GM18951 (cell line): ENCODE measurements around the gene PDE11A.
"Not testable (repeated sequence)": the region's sequence is repeated elsewhere in the genome, so short reads cannot be mapped to it uniquely, and the experiment has no call there.

ENCODE experiments used
- POLR2A ChIP-seq: IDR thresholded peaks from 4 replicates; pipeline ENCODE4 v1.6.1; 2011; ENCODE audit warnings: mild to moderate bottlenecking; ENCODE audit not compliant: insufficient read length, insufficient read depth; ENCODE audit errors: extremely low read depth
- in situ Hi-C: fragments of 300-500 bp; cut with MboI; formaldehyde crosslinking; loops from one replicate; pipeline ENCODE4 v1.12.0; 2022; ENCODE audit warnings: low sequenced_read_pairs, mixed read lengths, inconsistent platforms; ENCODE audit not compliant: unreplicated experiment

Gene PDE11A

DNA sequence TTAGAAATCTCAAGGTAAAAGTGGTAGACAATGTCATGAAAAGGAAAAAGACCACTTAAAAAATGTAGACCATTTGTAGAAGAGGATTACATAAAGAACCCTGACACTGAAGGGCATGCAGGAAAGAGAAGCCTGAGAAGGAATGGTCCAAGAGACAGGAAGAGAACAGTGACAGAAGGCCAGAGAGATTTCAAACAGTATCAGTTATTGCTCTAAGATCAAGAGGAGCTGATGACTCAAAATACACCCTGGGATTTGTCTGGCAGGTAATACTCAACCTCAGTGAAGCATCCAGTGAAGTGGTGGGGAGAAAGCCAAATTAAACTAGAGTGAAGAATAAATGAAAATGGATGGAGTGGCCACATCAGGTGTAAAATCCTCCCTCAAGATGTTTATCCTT is 100.5 kb downstream of the PDE11A start:
- no peak for TF ChIP-seq POLR2A
- in situ Hi-C loops = no loop called here

GRCh38 chr2:177970670-177971454 is 101.7 kb downstream of the PDE11A start:
- no peak for TF ChIP-seq POLR2A
- in situ Hi-C loops = no loop called here

DNA sequence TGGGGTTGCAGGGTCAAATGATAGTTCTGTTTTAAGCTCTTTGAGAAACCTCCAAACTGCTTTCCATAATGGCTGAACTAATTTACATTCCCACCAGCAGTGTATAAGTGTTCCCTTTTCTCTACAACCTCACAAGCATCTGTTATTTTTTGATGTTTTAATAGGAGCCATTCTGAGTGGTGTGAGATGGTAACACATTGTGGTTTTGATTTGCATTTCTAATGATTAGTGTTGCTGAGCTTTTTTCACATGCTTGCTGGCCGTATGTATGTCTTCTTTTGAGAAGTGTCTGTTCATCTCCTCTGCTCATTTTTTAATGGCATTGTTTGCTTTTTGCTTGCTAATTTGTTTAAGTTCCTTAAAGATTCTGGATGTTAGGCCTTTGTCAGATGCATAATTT is 107.7 kb downstream of the PDE11A start:
- in situ Hi-C loops = no loop called here
- TF ChIP-seq POLR2A = no peak

- no peak for TF ChIP-seq POLR2A
- in situ Hi-C loops = no loop called here
These were observed 120.4 kb downstream of the PDE11A start for GRCh38 chr2:177952151-177952550.

- in situ Hi-C loops = not testable (repeated sequence)
These were observed 125.0 kb downstream of the PDE11A start for GRCh38 chr2:177947598-177947997.

GRCh38 chr2:177944530-177944929 is 128.0 kb downstream of the PDE11A start:
- in situ Hi-C loops = not testable (repeated sequence)

DNA sequence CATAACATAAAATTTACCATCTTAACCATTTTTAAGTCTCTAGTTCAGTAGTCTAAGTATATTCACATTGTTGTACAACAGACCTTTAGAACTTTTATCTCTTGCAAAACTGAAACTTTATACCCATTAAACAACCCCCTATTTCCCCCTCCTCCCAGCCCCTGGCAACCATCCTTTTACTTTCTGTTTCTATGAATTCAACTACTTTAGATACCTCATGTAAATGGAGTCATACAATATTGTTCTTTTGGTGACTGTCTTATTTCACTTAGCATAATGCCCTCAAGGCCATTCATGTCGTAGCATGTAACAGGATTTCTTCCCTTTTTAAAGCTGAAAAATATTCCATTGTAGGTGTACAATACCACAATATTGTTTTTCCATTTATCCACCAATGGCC is 129.8 kb downstream of the PDE11A start:
- in situ Hi-C loops = no loop called here
- TF ChIP-seq POLR2A = no peak

- TF ChIP-seq POLR2A = no peak
- in situ Hi-C loops = no loop called here
These were observed 133.4 kb downstream of the PDE11A start for GRCh38 chr2:177939211-177939610.

DNA sequence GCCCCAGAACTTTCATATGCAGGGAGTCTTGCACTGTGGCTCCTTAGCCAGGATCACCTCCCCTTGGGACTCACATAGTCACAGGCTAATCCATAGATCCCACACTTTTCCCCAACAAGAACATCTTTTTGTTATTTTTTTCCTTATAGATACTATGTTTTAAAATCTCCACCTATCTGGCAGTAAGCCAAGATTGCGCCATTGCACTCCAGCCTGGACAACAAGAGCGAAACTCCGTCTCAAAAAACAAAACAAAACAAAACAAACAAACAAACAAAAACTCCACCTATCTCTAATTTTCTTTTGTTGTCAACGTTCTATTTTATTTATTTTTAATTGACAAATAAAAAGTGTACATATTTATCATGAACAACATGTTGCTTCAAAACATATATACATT is 141.7 kb downstream of the PDE11A start:
- in situ Hi-C loops = no loop called here
- TF ChIP-seq POLR2A = no peak

GRCh38 chr2:177929662-177930522 is 142.7 kb downstream of the PDE11A start:
- no peak for TF ChIP-seq POLR2A
- in situ Hi-C loops = no loop called here

DNA sequence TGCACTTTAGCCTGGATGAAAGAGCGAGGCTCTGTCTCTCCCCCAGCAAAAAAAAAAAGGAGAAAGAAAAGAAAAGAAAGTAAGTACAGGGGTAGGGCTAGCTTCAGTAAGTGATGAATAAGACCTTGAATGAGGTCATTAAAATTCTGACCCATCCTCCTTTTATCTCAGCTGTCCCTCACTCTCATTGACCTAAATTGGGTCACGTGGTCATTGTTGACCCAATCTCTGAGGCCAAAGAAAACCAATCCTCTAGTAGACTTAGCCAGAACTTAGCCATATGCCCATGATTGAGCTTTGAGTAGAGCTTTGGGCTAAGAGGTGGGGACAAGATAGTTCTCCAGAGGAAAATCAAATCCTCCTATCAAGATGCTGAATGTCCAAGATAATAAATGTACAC is 149.3 kb downstream of the PDE11A start:
- TF ChIP-seq POLR2A = no peak
- in situ Hi-C loops = no loop called here

DNA sequence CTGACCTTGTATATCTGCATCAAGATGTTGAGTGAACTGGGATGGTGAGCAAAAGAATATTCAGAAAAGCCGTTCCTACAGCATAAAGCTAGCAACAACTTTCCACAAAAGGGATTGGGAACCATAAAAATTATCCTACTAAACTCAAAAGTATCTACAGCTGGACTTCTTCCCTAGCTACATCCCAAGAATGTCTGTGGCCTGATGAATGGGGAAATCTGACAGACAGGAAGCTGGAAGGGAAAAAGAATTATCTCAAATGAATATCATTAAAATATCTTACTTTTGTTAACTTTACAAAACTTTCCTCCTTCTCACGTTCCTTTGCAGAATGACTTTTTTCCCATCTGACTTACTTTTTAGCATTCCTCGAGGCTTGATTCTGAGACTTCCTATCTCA is 150.9 kb downstream of the PDE11A start:
- in situ Hi-C loops = no loop called here
- no peak for TF ChIP-seq POLR2A

- in situ Hi-C loops = no loop called here
- no peak for TF ChIP-seq POLR2A
These were observed 155.4 kb downstream of the PDE11A start for GRCh38 chr2:177917169-177917568.

DNA sequence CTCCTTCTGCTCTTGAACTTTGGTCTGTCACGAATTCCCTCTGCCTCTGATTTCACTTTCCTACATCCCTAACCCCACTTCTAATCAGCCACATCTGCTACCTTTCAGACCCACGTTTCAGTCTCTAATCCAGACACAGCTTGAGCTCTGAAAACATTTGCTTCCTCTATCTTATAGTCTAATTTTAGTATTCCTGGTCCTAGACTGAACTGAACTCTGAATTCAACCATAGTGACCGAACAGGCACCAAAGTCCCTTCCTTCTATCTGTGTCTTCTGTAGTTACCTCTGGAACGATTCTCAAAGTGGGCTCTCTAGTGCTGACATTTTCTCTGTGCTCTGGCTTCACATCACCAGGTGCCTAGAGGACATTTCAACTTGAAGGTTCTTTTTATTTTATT is 156.2 kb downstream of the PDE11A start:
- in situ Hi-C loops = no loop called here
- no peak for TF ChIP-seq POLR2A

DNA sequence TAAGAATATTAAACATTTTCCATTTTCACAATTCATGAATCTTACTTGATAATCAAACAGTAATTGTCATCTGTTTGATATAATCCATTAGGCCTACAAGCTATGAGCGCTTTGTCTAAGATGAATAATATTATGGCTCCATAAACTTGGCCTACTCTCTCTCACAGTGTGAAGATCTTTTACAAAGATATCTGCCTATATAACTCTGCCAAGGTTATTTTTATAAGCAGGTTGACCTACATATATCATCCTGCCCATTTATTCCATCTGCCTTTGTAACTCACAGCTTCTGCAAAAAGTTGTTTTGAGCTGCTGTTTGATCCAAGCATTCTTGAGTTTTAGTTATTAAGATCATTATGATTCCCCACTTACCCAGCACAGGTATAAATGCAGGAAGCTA is 158.3 kb downstream of the PDE11A start:
- TF ChIP-seq POLR2A = no peak
- in situ Hi-C loops = no loop called here
